ENCODE measurements around the gene RHOG. TPM values are rescaled to one million over a fixed set of nuclear protein-coding genes. Genes with fewer than 3 reads are reported as not detected.

RHOG gene
- total and polyA plus RNA-seq, 9 of the 15 experiments (the other 6 are each of a cell fraction or from before 2014, with no cell fraction given), result 22.6 to 162 (median 80.3) TPM

DNA sequence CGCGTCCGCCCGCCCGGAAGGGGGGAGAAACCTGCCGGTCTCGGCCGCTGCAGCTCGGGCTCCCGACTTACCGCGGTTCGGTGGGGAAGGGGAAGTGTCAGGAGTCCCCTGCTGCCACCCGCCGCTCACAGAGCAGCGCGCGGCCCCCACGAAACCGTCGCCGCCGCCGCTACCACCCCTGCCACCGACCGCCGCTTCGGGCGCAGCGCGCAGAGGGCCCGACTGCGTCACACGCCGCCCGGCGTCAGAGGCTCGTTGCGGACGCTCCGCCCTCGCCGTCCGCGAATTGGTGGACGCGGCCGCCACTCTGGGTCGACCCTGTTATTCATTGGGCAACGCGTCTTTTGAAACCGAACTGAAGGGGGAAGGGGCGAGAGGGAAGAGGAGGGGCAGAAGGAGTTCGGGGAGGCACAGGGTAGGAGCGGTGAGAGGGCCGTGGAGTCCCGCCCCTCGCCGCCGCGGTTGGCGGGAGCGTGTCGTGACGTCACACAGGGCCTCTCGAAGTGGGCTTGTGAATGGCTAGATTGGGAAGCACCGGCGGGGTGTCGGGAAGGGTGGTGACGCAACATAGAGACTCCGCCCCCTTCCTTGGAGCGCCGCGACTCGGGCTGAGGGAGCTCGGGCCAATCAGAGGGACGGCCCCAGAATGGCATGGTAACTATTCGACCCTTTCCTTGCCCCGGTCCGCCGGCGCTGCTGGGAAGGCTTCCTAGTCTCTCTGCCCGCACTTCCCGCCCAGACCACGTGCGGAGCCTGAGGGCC, 43.2 kb downstream of the RHOG start, which contains the start of gene NUP98 (continued):
- TF ChIP-seq HBP1 (CRISPR knock-in tag; IDR thresholded peaks at IDR 0.05) (no peak), ZNF140 (CRISPR knock-in tag; IDR thresholded peaks at IDR 0.05) (no peak), TEAD1 (CRISPR knock-in tag; IDR thresholded peaks at IDR 0.05) (peak in 1 of 2 experiments; percentile 32; a peak in 1 of 4 replicates), SPI1 (IDR thresholded peaks at IDR 0.05; ENCODE audit: borderline replicate concordance, low read depth, low read length) (peak; percentile 51; the same call in 1 of the 2 replicates), COPS2 (conservative IDR thresholded peaks at IDR 0.05) (no peak), KHSRP (IDR thresholded peaks at IDR 0.05) (peak; percentile 99), SOX6 (IDR thresholded peaks at IDR 0.05) (no peak), ARID3A (IDR thresholded peaks at IDR 0.05; ENCODE audit: borderline replicate concordance, low read depth, low read length) (no peak), POLR2AphosphoS5 (IDR thresholded peaks at IDR 0.05; ENCODE audit: control insufficient read depth, insufficient read depth, low read depth, low read length) (peak; percentile 84), ZNF175 (CRISPR knock-in tag; IDR thresholded peaks at IDR 0.05; ENCODE audit: low read depth) (no peak), BRF1 (IDR thresholded peaks at IDR 0.05; ENCODE audit: borderline replicate concordance, extremely low read depth, insufficient read length) (no peak), ZNF699 (CRISPR knock-in tag; IDR thresholded peaks at IDR 0.05; ENCODE audit: insufficient replicate concordance) (no peak), XRCC5 (IDR thresholded peaks at IDR 0.05; ENCODE audit: low read depth, low read length) (0 out of 2 replicates have a peak, but pooled peaks have one; percentile 39), ZNF165 (CRISPR knock-in tag; IDR thresholded peaks at IDR 0.05; ENCODE audit: borderline replicate concordance) (no peak), SRSF1 (IDR thresholded peaks at IDR 0.05; ENCODE audit: low read depth, low read length) (no peak), EZH2 (IDR thresholded peaks at IDR 0.05; ENCODE audit: borderline replicate concordance, low read depth, low read length) (no peak), USF2 (CRISPR knock-in tag; IDR thresholded peaks at IDR 0.05) (no peak; the same call in 1 of the 2 replicates), CGGBP1 (CRISPR knock-in tag; IDR thresholded peaks at IDR 0.05) (peak; percentile 71; the same call in 1 of the 2 replicates), CHD2 (IDR thresholded peaks at IDR 0.05; ENCODE audit: low read depth, low read length) (peak; percentile 85), NCOR1 (IDR thresholded peaks at IDR 0.05) (no peak)
- TF ChIP-seq, protein P1, sequence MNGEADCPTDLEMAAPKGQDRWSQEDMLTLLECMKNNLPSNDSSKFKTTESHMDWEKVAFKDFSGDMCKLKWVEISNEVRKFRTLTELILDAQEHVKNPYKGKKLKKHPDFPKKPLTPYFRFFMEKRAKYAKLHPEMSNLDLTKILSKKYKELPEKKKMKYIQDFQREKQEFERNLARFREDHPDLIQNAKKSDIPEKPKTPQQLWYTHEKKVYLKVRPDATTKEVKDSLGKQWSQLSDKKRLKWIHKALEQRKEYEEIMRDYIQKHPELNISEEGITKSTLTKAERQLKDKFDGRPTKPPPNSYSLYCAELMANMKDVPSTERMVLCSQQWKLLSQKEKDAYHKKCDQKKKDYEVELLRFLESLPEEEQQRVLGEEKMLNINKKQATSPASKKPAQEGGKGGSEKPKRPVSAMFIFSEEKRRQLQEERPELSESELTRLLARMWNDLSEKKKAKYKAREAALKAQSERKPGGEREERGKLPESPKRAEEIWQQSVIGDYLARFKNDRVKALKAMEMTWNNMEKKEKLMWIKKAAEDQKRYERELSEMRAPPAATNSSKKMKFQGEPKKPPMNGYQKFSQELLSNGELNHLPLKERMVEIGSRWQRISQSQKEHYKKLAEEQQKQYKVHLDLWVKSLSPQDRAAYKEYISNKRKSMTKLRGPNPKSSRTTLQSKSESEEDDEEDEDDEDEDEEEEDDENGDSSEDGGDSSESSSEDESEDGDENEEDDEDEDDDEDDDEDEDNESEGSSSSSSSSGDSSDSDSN (IDR thresholded peaks at IDR 0.05; ENCODE audit: borderline replicate concordance in 1 of 2, low read depth in 2 of 2, low read length in 2 of 2), result 0 out of 4 replicates have a peak, but pooled peaks of 1 of the 2 experiments have one; percentile 18

Measured in K562 (cell line).